Astrocyte (in vitro differentiated cells and primary cell): ENCODE measurements around the gene HOXA2.

Source experiments
- EZH2 ChIP-seq: IDR thresholded peaks from 2 replicates; pipeline ENCODE4 v1.6.1; 2012; ENCODE audit warnings: mild to moderate bottlenecking, low read length, inconsistent platforms; ENCODE audit not compliant: insufficient read depth
- TF ChIP-seq, protein P1 (sequence below): IDR thresholded peaks from 2 replicates; pipeline ENCODE4 v1.5.1; 2011; ENCODE audit warnings: low read depth, mild to moderate bottlenecking, inconsistent platforms, low read length, moderate library complexity; ENCODE audit not compliant: insufficient read depth

DNA sequence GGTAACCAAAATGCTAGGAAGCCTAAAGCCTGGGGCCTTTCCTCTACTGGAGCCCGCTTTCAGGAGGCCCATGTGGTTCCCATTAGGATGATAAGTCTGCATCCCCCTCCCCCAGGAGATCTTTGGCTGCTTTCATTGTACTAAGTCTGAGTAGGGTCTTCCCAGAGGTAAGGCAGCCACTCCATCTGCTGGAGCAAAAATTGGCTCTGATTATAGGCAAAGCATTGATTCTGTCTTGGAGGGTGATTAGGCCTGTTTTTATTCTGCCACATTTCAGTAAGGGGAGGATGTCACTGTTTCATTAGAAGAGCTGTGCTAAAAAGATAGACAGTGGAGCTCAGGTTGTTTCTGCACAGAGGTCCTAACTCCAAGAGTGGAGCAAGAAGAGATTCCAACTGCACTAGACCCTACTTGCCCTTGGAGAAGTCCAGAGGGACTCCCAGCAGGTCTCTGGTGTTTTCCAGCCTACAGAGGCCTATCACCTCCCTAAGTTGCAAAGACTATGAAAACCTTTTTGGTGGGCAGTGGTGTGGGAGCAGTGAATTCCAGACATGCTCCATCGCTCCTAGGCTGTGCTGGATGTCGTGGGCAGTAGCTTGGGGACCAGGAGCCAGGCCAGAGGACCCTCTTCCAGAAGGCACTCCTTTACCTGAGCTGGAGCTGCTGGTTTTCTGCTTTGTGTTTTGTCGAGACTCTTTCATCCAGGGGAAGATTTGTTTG lies 7.1 kb upstream of the HOXA2 start:
- TF ChIP-seq, protein P1, sequence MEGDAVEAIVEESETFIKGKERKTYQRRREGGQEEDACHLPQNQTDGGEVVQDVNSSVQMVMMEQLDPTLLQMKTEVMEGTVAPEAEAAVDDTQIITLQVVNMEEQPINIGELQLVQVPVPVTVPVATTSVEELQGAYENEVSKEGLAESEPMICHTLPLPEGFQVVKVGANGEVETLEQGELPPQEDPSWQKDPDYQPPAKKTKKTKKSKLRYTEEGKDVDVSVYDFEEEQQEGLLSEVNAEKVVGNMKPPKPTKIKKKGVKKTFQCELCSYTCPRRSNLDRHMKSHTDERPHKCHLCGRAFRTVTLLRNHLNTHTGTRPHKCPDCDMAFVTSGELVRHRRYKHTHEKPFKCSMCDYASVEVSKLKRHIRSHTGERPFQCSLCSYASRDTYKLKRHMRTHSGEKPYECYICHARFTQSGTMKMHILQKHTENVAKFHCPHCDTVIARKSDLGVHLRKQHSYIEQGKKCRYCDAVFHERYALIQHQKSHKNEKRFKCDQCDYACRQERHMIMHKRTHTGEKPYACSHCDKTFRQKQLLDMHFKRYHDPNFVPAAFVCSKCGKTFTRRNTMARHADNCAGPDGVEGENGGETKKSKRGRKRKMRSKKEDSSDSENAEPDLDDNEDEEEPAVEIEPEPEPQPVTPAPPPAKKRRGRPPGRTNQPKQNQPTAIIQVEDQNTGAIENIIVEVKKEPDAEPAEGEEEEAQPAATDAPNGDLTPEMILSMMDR, result no peak
- TF ChIP-seq EZH2, result no peak
